K562 (cell line): ENCODE data around the gene ENTPD6. TPM values are rescaled to one million over a fixed set of nuclear protein-coding genes. Genes with fewer than 3 reads are reported as not detected.

Experiments
- ATAC-seq: fragments of 200-7000 bp; cut with Tn5 transposase; 3 replicates; pipeline ENCODE4 v1.9.1; 2020; ENCODE audit warnings: moderate library complexity
- BruUV-seq: library from RNA; stranded (reverse); fragments of 400-500 nt; replicated peaks from 2 replicates; lab custom pipeline; 2021; lab: Mats Ljungman, UMichigan
- CTCF ChIA-PET: fragments of 300-600 bp; formaldehyde crosslinking; extraction: SDS; loops from one replicate; lab custom pipeline; 2021; ENCODE audit warnings: low intra/inter-chr PET ratio; lab: Yijun Ruan, JAX
- POLR2A ChIA-PET: fragments of 300-600, 350-650 bp; sonication (Branson Sonifier 250); formaldehyde crosslinking; extraction: SDS; loops from one replicate; lab custom pipeline; 2021; ENCODE audit warnings: antibody characterized with exemption, inconsistent platforms; lab: Yijun Ruan, JAX
- DNase-seq, 4 experiments: peaks; one replicate each; pipeline versions ENCODE4 v3.0.0 to v3.0.0-alpha.2; 2011 to 2018; ENCODE audit warnings: low spot score in 3 of 4, mixed read lengths in 3 of 4; ENCODE audit errors: extremely low read depth in 1 of 4
- FAIRE-seq: peaks from 2 replicates; lab custom pipeline; 2011; peaks lifted over from hg19 to GRCh38; lab: Jason Lieb, UNC
- H2AFZ ChIP-seq: 2 replicates; pipeline ENCODE4 v1.6.0; 2011; ENCODE audit warnings: low read depth, low read length, control low read depth, inconsistent platforms
- H3K27ac ChIP-seq: fragments of 200-600 bp; 3 replicates; pipeline ENCODE4 v1.8.0; 2011; ENCODE audit warnings: low read depth, mild to moderate bottlenecking, control low read depth, inconsistent platforms, low read length, moderate library complexity, mixed read lengths; ENCODE audit errors: extremely low read depth
- H3K27me3 ChIP-seq, 2 experiments: fragments of 300-600 bp in 1 of 2; 2 replicates in 1 of 2; 3 replicates in 1 of 2; pipeline versions ENCODE4 v1.6.0 to v1.8.0; 2011; ENCODE audit warnings: inconsistent platforms in 2 of 2, low read length in 2 of 2, mild to moderate bottlenecking in 1 of 2, mixed read lengths in 1 of 2, moderate library complexity in 1 of 2; ENCODE audit not compliant: control insufficient read depth in 2 of 2, insufficient read depth in 2 of 2
- H3K36me3 ChIP-seq: fragments of 300-600 bp; 3 replicates; pipeline ENCODE4 v1.8.0; 2011; ENCODE audit warnings: mild to moderate bottlenecking, low read length, inconsistent platforms; ENCODE audit not compliant: control insufficient read depth, insufficient read depth
- H3K4me1 ChIP-seq, 2 experiments: fragments of 200-600 bp in 1 of 2; replicated peaks in 1 of 2; 2 replicates in 1 of 2; 3 replicates in 1 of 2; pipeline versions ENCODE4 v1.5.1 to v1.8.0; 2011; ENCODE audit warnings: inconsistent platforms in 2 of 2, low read length in 2 of 2, mild to moderate bottlenecking in 1 of 2, mixed read lengths in 1 of 2, moderate library complexity in 1 of 2; ENCODE audit not compliant: control insufficient read depth in 2 of 2, insufficient read depth in 2 of 2
- H3K4me2 ChIP-seq: 2 replicates; pipeline ENCODE4 v1.6.1; 2011; ENCODE audit warnings: low read length, control low read depth, inconsistent platforms, mixed read lengths; ENCODE audit not compliant: insufficient read depth
- H3K4me3 ChIP-seq: fragments of 200-600 bp; sonication (generic), shearing (Covaris generic); 2 replicates; pipeline ENCODE4 v1.5.1; 2016; ENCODE audit warnings: control low read depth, inconsistent platforms
- H3K79me2 ChIP-seq: fragments of 200-600 bp; 3 replicates; pipeline ENCODE4 v1.8.0; 2011; ENCODE audit warnings: low read length, inconsistent platforms; ENCODE audit not compliant: control insufficient read depth, insufficient read depth
- H3K9ac ChIP-seq, 2 experiments: 2 replicates each; pipeline versions ENCODE4 v1.6.0 to v1.6.1; 2011; ENCODE audit warnings: low read depth in 2 of 2, low read length in 2 of 2, control low read depth in 1 of 2, inconsistent platforms in 1 of 2, mild to moderate bottlenecking in 1 of 2, mixed read lengths in 1 of 2; ENCODE audit not compliant: insufficient read depth in 1 of 2
- H3K9me1 ChIP-seq: one replicate; pipeline ENCODE4 v1.6.0; 2011; ENCODE audit warnings: inconsistent platforms, mild to moderate bottlenecking, low read length, moderate library complexity; ENCODE audit not compliant: control insufficient read depth, insufficient read depth
- H3K9me3 ChIP-seq: replicated peaks from 2 replicates; pipeline ENCODE4 v1.5.1; 2011; ENCODE audit warnings: low read depth, low read length, inconsistent platforms; ENCODE audit not compliant: control insufficient read depth, insufficient read depth
- H4K20me1 ChIP-seq: replicated peaks from 2 replicates; pipeline ENCODE4 v1.6.1; 2011; ENCODE audit warnings: low read length, inconsistent platforms, mixed read lengths; ENCODE audit not compliant: control insufficient read depth, insufficient read depth
- JUND ChIP-seq, 2 experiments: IDR thresholded peaks; 2 replicates in 1 of 2; 3 replicates in 1 of 2; pipeline ENCODE4 v1.6.1; 2011; ENCODE audit warnings: borderline replicate concordance in 2 of 2, low read depth in 2 of 2, low read length in 2 of 2, improper control_type of control experiment in 1 of 2, missing biosample characterization in 1 of 2, missing genetic modification characterization in 1 of 2, missing genetic modification reagents in 1 of 2
- KHSRP ChIP-seq: fragments of 450-650 bp; IDR thresholded peaks from 2 replicates; pipeline ENCODE4 v1.6.1; 2017
- MCM7 ChIP-seq, 2 experiments: fragments of 450-650 bp; IDR thresholded peaks; 2 replicates each; pipeline ENCODE4 v1.6.1; 2016 to 2018
- MEIS2 ChIP-seq: fragments of 450-650 bp; IDR thresholded peaks from 2 replicates; pipeline ENCODE4 v1.6.1; 2014; ENCODE audit warnings: mild to moderate bottlenecking; ENCODE audit not compliant: partially characterized antibody
- PCBP1 ChIP-seq: fragments of 200-400 bp; formaldehyde crosslinking; IDR thresholded peaks from 2 replicates; pipeline ENCODE4 v1.6.1; 2018; ENCODE audit warnings: mild to moderate bottlenecking, low read depth, low read length; ENCODE audit not compliant: poor library complexity, severe bottlenecking
- PRMT5 ChIP-seq: sonication (generic); formaldehyde crosslinking; IDR thresholded peaks from 2 replicates; pipeline ENCODE4 v1.5.0; 2020; ENCODE audit warnings: missing genetic modification reagents
- STAG1 ChIP-seq: sonication (generic); formaldehyde crosslinking; IDR thresholded peaks from 2 replicates; pipeline ENCODE4 v1.5.0; 2020; ENCODE audit warnings: missing genetic modification reagents, borderline replicate concordance
- TCF7 ChIP-seq: sonication (generic); IDR thresholded peaks from 2 replicates; pipeline ENCODE4 v1.6.1; 2016; ENCODE audit warnings: antibody characterized with exemption, borderline replicate concordance
- ZSCAN29 ChIP-seq: fragments of 450-650 bp; IDR thresholded peaks from 2 replicates; pipeline ENCODE4 v1.6.1; 2017
- WGBS: fragments of 100-300 bp; shearing (Covaris generic); methylation state at CpG from one replicate; pipeline ENCODE4 v1.1.6; 2016; ENCODE audit warnings: low coverage, mixed read lengths; ENCODE audit not compliant: insufficient coverage; ENCODE audit errors: missing lambda C conversion rate; 5-methylcytosine and 5-hydroxymethylcytosine counted together
- in situ Hi-C: fragments of 300-500 bp; cut with MboI; formaldehyde crosslinking; loops from 4 replicates; pipeline ENCODE4 v1.15.0; 2018; ENCODE audit warnings: inconsistent platforms, mixed read lengths
- intact Hi-C: fragments of 100-400 bp; cut with micrococcal nuclease; formaldehyde crosslinking; loops from 2 replicates; pipeline ENCODE4 v1.14.2; 2022
- polyA plus RNA-seq, 8 experiments: library from polyadenylated mRNA; depleted of rRNA in 4 of 8; stranded (reverse) in 5 of 8; unstranded in 3 of 8; fragments of >200 nt; fragmentation: Nextera tagmentation in 2 of 8; fragmentation: Illumina TruSeq in 1 of 8; extraction: Ambion mirVana in 2 of 8; extraction: Trizol in 1 of 8; gene quantifications; 2 replicates each; pipeline versions ENCODE4 v1.2.1 to v1.2.3, GENCODE V29; 2011 to 2014; ENCODE audit warnings: inconsistent platforms in 1 of 8, missing spikeins in 1 of 8
- total RNA-seq, 7 experiments: library from RNA; depleted of rRNA in 6 of 7; stranded (reverse); fragments of >200 nt in 6 of 7; fragmentation: Illumina TruSeq in 2 of 7; extraction: Trizol in 2 of 7; gene quantifications; 2 replicates each; pipeline versions ENCODE4 v1.2.1 to v1.2.3, GENCODE V29; 2011 to 2021; ENCODE audit warnings: low replicate concordance in 1 of 7
- TF ChIP-seq, protein P1 (sequence below): sonication (generic); IDR thresholded peaks from 2 replicates; pipeline ENCODE4 v1.6.1; 2016

Gene ENTPD6
- total and polyA plus RNA-seq, 9 of the 15 experiments (the other 6 are each of a cell fraction or from before 2014, with no cell fraction given), result 0.82 to 36.8 (median 22.4) TPM

GRCh38 chr20:25188218-25188617, 7.3 kb upstream of the ENTPD6 start:
- Histone ChIP-seq H3K27ac (no peak overlapping the region), H3K27me3 (peaks cover 5 to 19% of the 10 kb centered on the region in 2 experiments; a peak in 3 of 5 replicates), H2AFZ (no peak overlapping the region), H3K4me2 (no peak overlapping the region), H4K20me1 (no peaks in the 10 kb centered on the region), H3K4me3 (no peak overlapping the region), H3K4me1 (no peaks in the 10 kb centered on the region), H3K9me1 (no peaks in the 10 kb centered on the region), H3K79me2 (no peaks in the 10 kb centered on the region), H3K9me3 (no peaks in the 10 kb centered on the region), H3K36me3 (no peaks in the 10 kb centered on the region), H3K9ac (no peak overlapping the region)
- intact Hi-C loops (no loop called here), in situ Hi-C loops (no loop called here)
- WGBS, result 0% methylated on average over 1 of the region's 1 CpG
- no peak for DNase-seq
- TF ChIP-seq KHSRP (no peak), ZSCAN29 (no peak), PRMT5 (CRISPR knock-in tag) (no peak), PCBP1 (no peak)
- TF ChIP-seq, protein P1, sequence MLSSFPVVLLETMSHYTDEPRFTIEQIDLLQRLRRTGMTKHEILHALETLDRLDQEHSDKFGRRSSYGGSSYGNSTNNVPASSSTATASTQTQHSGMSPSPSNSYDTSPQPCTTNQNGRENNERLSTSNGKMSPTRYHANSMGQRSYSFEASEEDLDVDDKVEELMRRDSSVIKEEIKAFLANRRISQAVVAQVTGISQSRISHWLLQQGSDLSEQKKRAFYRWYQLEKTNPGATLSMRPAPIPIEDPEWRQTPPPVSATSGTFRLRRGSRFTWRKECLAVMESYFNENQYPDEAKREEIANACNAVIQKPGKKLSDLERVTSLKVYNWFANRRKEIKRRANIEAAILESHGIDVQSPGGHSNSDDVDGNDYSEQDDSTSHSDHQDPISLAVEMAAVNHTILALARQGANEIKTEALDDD, result peak; percentile 65
- ChIA-PET CTCF (no interaction called here), POLR2A (no interaction called here)
- FAIRE-seq, result no peak
- BruUV-seq, result no TSS peak
- ATAC-seq, result no peak

GRCh38 chr20:25191051-25191450, 4.5 kb upstream of the ENTPD6 start:
- TF ChIP-seq STAG1 (CRISPR knock-in tag) (no peak), MCM7 (IDR thresholded peaks at IDR 0.05) (no peak), TCF7 (no peak), MEIS2 (no peak), JUND (IDR thresholded peaks at IDR 0.05; ENCODE audit: borderline replicate concordance, low read depth, low read length) (no peak), JUND (tag; IDR thresholded peaks at IDR 0.05; ENCODE audit: borderline replicate concordance, low read depth, low read length) (no peak)
- no peak for FAIRE-seq
- no peaks in the 10 kb centered on the region for H3K36me3 ChIP-seq
- intact Hi-C loops (no loop called here), in situ Hi-C loops (no loop called here)
- peaks cover 0 to 13% of the 10 kb centered on the region in 2 experiments; a peak in 2 of 5 replicates for H3K4me1 ChIP-seq
- BruUV-seq, result no TSS peak
- H4K20me1 ChIP-seq, result no peaks in the 10 kb centered on the region
- no peak overlapping the region for H3K9ac ChIP-seq
- H3K27ac ChIP-seq, result no peak overlapping the region
- H3K79me2 ChIP-seq, result peaks cover 3% of the 10 kb centered on the region; the same call in 2 of the 3 replicates
- H3K4me2 ChIP-seq, result no peak overlapping the region
- DNase-seq, result no peak
- ChIA-PET POLR2A (no interaction called here), CTCF (no interaction called here)
- no peak for ATAC-seq
- H3K27me3 ChIP-seq, result peaks cover 5 to 19% of the 10 kb centered on the region in 2 experiments; a peak in 3 of 5 replicates
- H3K9me1 ChIP-seq, result no peaks in the 10 kb centered on the region
- no peak overlapping the region for H3K4me3 ChIP-seq
- WGBS, result 0% methylated on average over 1 of the region's 1 CpG
- no peaks in the 10 kb centered on the region for H3K9me3 ChIP-seq
- H2AFZ ChIP-seq, result no peak overlapping the region
